Panc1 (cell line): Measurements from ENCODE around the gene ASB17. TPM values are rescaled to one million over a fixed set of nuclear protein-coding genes. Genes with fewer than 3 reads are reported as not detected.

Source experiments
- ATAC-seq: fragments of 200-7000 bp; cut with Tn5 transposase; 2 replicates; pipeline ENCODE4 v1.9.1; 2020; ENCODE audit warnings: mild to moderate bottlenecking, moderate library complexity
- BruUV-seq: library from RNA; stranded (reverse); fragments of 400-500 nt; replicated peaks from 2 replicates; lab custom pipeline; 2021; lab: Mats Ljungman, UMichigan
- CTCF ChIA-PET: fragments of 300-600 bp; sonication (Branson Sonifier 250); formaldehyde crosslinking; loops from one replicate; lab custom pipeline; 2022; ENCODE audit warnings: antibody characterized with exemption; lab: Charles Lee
- POLR2A ChIA-PET: fragments of 300-600 bp; sonication (Branson Sonifier 250); formaldehyde crosslinking; loops from one replicate; lab custom pipeline; 2022; ENCODE audit warnings: antibody characterized with exemption; lab: Charles Lee
- DNase-seq: peaks from one replicate; pipeline ENCODE4 v3.0.0-alpha.2; 2010; ENCODE audit warnings: low read depth, low spot score
- H3K27ac ChIP-seq: 2 replicates; pipeline ENCODE4 v1.5.1; 2011; ENCODE audit warnings: mild to moderate bottlenecking, low read length, inconsistent platforms
- H3K27me3 ChIP-seq: fragments of 200-500 bp; sonication (Bioruptor generic); 2 replicates; pipeline ENCODE4 v1.6.0; 2014; ENCODE audit warnings: low read length, inconsistent platforms; ENCODE audit not compliant: control insufficient read depth, insufficient read depth
- H3K36me3 ChIP-seq: fragments of 200-500 bp; sonication (Bioruptor generic); 2 replicates; pipeline ENCODE4 v1.5.1; 2014; ENCODE audit warnings: inconsistent platforms, mild to moderate bottlenecking, low read length, moderate library complexity; ENCODE audit not compliant: control insufficient read depth, insufficient read depth
- H3K4me1 ChIP-seq: 2 replicates; pipeline ENCODE4 v1.5.1; 2011; ENCODE audit warnings: inconsistent platforms, mild to moderate bottlenecking, low read length, moderate library complexity; ENCODE audit not compliant: control insufficient read depth, insufficient read depth
- H3K4me3 ChIP-seq, 2 experiments: 2 replicates each; pipeline ENCODE4 v1.5.1; 2011 to 2012; ENCODE audit warnings: low read depth in 2 of 2, low read length in 2 of 2, mild to moderate bottlenecking in 2 of 2, inconsistent platforms in 1 of 2, moderate library complexity in 1 of 2
- H3K9me3 ChIP-seq: fragments of 200-500 bp; sonication (Bioruptor generic); 2 replicates; pipeline ENCODE4 v1.5.1; 2014; ENCODE audit warnings: low read depth, mild to moderate bottlenecking, inconsistent platforms, low read length, moderate library complexity; ENCODE audit not compliant: control insufficient read depth, insufficient read depth
- POLR2AphosphoS5 ChIP-seq: IDR thresholded peaks from 2 replicates; pipeline ENCODE4 v1.6.1; 2012; ENCODE audit warnings: mild to moderate bottlenecking, low read depth, low read length, moderate library complexity
- REST ChIP-seq, 2 experiments: IDR thresholded peaks; 2 replicates each; pipeline ENCODE4 v1.6.1; 2011 to 2012; ENCODE audit warnings: low read depth in 2 of 2, control low read depth in 1 of 2, low read length in 1 of 2, mild to moderate bottlenecking in 1 of 2, moderate library complexity in 1 of 2; ENCODE audit not compliant: insufficient read depth in 1 of 2
- in situ Hi-C: cut with HindIII; loops from 2 replicates; pipeline ENCODE4 v1.10.0; 2016; ENCODE audit warnings: low sequenced_read_pairs, low pct_unique_long_range_greater_than_20kb
- intact Hi-C: fragments of 100-400 bp; cut with micrococcal nuclease; formaldehyde crosslinking; loops from one replicate; pipeline ENCODE4 v1.10.0; 2022; ENCODE audit not compliant: unreplicated experiment
- total RNA-seq: library from RNA; stranded (reverse); gene quantifications from one replicate; pipeline ENCODE4 v1.2.1, GENCODE V29; 2021; ENCODE audit not compliant: unreplicated experiment

ASB17 gene
- total RNA-seq, 1 experiment from 2014 or later: not detected

- Histone ChIP-seq H3K9me3 (no peaks in the 10 kb centered on the region), H3K4me1 (no peaks in the 10 kb centered on the region), H3K27me3 (no peaks in the 10 kb centered on the region), H3K27ac (no peak overlapping the region), H3K36me3 (no peaks in the 10 kb centered on the region), H3K4me3 (no peak overlapping the region)
- intact Hi-C loops: no loop called here
- no peak for TF ChIP-seq POLR2AphosphoS5
- TF ChIP-seq REST (IDR thresholded peaks at IDR 0.05; ENCODE audit: insufficient read depth in 1 of 2, low read depth in 2 of 2, low read length in 1 of 2): no peak
- POLR2A ChIA-PET: no interaction called here
- no TSS peak for BruUV-seq
- DNase-seq (no peak), ATAC-seq (no peak)
- in situ Hi-C loops: no loop called here
- CTCF ChIA-PET: no interaction called here
Measured at GRCh38 chr1:75870951-75871350, 61.3 kb downstream of the ASB17 start.

Other genes with a start within 250 kb of the ASB17 start
- gene ACADM, start 207.7 kb downstream of the ASB17 start, total RNA-seq: 57.2 TPM
- 77.9 TPM for gene RABGGTB, start 146.1 kb downstream of the ASB17 start, total RNA-seq
- 0.26 TPM for gene MSH4, start 135.5 kb downstream of the ASB17 start, total RNA-seq
- 0.03 TPM for gene ST6GALNAC3, start 142.3 kb upstream of the ASB17 start, total RNA-seq